ENCODE measurements around the gene TMCC3.

- TF ChIP-seq EZH2 (IDR thresholded peaks at IDR 0.05; ENCODE audit: low read length) = no peak
- no peak for TF ChIP-seq CTCF (optimal IDR thresholded peaks at IDR 0.05 in 1 of 3, IDR thresholded peaks at IDR 0.05 in 1 of 3, conservative IDR thresholded peaks at IDR 0.05 in 1 of 3; ENCODE audit: extremely low read depth in 1 of 3, insufficient read depth in 2 of 3, low read length in 3 of 3)
Measured at GRCh38 chr12:94638521-94638920, 11.8 kb downstream of the TMCC3 start.

All from keratinocyte (primary cell).